K562 (cell line): ENCODE results near the gene PSMD8. TPM values are rescaled to one million over a fixed set of nuclear protein-coding genes. Genes with fewer than 3 reads are reported as not detected.

Source experiments
- HDAC3 ChIP-seq: fragments of 450-650 bp; IDR thresholded peaks from 2 replicates; pipeline ENCODE4 v1.6.1; 2018; ENCODE audit warnings: borderline replicate concordance, mild to moderate bottlenecking, moderate library complexity; ENCODE audit not compliant: partially characterized antibody
- KAT7 ChIP-seq: sonication (generic); formaldehyde crosslinking; IDR thresholded peaks from 2 replicates; pipeline ENCODE4 v1.8.0; 2022; ENCODE audit warnings: missing genetic modification reagents, mild to moderate bottlenecking, borderline replicate concordance
- KDM5B ChIP-seq: fragments of 200-600 bp; sonication (generic); IDR thresholded peaks from 2 replicates; pipeline ENCODE4 v1.6.1; 2012; ENCODE audit warnings: low read depth, mild to moderate bottlenecking, moderate library complexity, low read length, control low read depth, inconsistent platforms; ENCODE audit not compliant: insufficient replicate concordance
- NKRF ChIP-seq: fragments of 450-650 bp; IDR thresholded peaks from 2 replicates; pipeline ENCODE4 v1.6.1; 2016; ENCODE audit warnings: borderline replicate concordance
- RB1 ChIP-seq: fragments of 450-650 bp; IDR thresholded peaks from 2 replicates; pipeline ENCODE4 v1.6.1; 2017; ENCODE audit warnings: low read depth, mild to moderate bottlenecking
- TRIM24 ChIP-seq, 2 experiments: fragments of 450-650 bp; IDR thresholded peaks; 2 replicates each; pipeline ENCODE4 v1.6.1; 2016
- ZFP36 ChIP-seq: fragments of 150-350 bp; IDR thresholded peaks from 2 replicates; pipeline ENCODE4 v1.6.1; 2018; ENCODE audit warnings: low read length, low read depth; ENCODE audit not compliant: partially characterized antibody
- polyA plus RNA-seq, 8 experiments: library from polyadenylated mRNA; depleted of rRNA in 4 of 8; stranded (reverse) in 5 of 8; unstranded in 3 of 8; fragments of >200 nt; fragmentation: Nextera tagmentation in 2 of 8; fragmentation: Illumina TruSeq in 1 of 8; extraction: Ambion mirVana in 2 of 8; extraction: Trizol in 1 of 8; gene quantifications; 2 replicates each; pipeline versions ENCODE4 v1.2.1 to v1.2.3, GENCODE V29; 2011 to 2014; ENCODE audit warnings: inconsistent platforms in 1 of 8, missing spikeins in 1 of 8
- total RNA-seq, 7 experiments: library from RNA; depleted of rRNA in 6 of 7; stranded (reverse); fragments of >200 nt in 6 of 7; fragmentation: Illumina TruSeq in 2 of 7; extraction: Trizol in 2 of 7; gene quantifications; 2 replicates each; pipeline versions ENCODE4 v1.2.1 to v1.2.3, GENCODE V29; 2011 to 2021; ENCODE audit warnings: low replicate concordance in 1 of 7
- TF ChIP-seq, protein P1 (sequence below): fragments of 450-650 bp; IDR thresholded peaks from 2 replicates; pipeline ENCODE4 v1.6.1; 2016; ENCODE audit warnings: antibody characterized with exemption

PSMD8 gene
- total and polyA plus RNA-seq, 9 of the 15 experiments (the other 6 are each of a cell fraction or from before 2014, with no cell fraction given) = 130 to 583 (median 315) TPM

DNA sequence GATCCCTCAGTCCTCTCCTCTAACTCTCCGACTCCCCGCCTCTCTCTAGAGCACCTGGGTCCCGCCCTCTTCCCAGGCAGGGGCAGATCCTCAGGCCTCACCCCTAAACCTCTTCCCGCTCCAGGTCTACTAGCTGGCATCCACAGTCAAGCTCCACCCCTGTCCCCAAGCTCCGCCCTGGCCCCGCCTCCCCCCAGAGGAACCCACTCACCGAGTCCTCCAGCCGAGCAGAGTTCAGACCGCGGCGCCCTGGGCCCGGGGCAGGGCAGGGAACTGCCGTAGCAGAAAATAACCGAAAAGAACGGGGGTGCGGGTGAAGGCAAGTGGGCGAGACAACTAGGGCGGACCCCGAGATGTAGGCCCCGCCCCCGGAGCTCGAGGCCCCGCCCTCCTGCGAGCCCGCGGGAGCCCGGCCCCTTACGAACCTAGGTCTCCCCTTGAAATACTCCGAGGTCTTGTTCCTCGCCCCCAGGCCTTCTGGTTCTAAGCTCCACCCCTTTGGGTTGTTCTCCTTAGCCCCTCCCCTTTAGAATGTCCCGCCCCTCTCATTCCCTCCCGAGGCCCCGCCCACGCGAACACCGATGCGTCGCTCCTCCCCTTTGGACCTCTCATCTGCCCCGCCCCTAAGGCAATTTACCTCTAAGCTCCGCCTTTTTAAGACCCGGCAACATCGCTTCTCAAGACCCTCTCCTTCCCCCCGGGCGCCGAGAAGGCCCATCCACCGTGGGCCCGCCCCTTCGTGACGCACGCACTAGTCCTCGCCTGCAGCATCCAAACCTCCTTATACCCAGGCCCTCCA is 13.4 kb downstream of the PSMD8 start, which contains the start of gene GGN (continued):
- no peak for TF ChIP-seq HDAC3
- no peak for TF ChIP-seq KDM5B
- no peak for TF ChIP-seq TRIM24 (IDR thresholded peaks at IDR 0.05)
- 0 out of 2 replicates have a peak, but pooled peaks have one; percentile 4 for TF ChIP-seq NKRF
- TF ChIP-seq KAT7 = 0 out of 2 replicates have a peak, but pooled peaks have one; percentile 56
- TF ChIP-seq ZFP36 = no peak
- peak; percentile 39; the same call in 1 of the 2 replicates for TF ChIP-seq RB1
- TF ChIP-seq, protein P1, sequence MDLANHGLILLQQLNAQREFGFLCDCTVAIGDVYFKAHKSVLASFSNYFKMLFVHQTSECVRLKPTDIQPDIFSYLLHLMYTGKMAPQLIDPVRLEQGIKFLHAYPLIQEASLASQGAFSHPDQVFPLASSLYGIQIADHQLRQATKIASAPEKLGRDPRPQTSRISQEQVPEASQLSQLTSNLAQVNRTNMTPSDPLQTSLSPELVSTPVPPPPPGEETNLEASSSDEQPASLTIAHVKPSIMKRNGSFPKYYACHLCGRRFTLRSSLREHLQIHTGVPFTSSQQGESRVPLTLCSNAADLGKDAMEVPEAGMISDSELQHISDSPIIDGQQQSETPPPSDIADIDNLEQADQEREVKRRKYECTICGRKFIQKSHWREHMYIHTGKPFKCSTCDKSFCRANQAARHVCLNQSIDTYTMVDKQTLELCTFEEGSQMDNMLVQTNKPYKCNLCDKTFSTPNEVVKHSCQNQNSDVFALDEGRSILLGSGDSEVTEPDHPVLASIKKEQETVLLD = no peak
